Stomach (tissue), 9 donors: Measurements from ENCODE around the gene DAB1. TPM values are rescaled to one million over a fixed set of nuclear protein-coding genes. Genes with fewer than 3 reads are reported as not detected.

Experiments
- DNase-seq, 2 donors: peaks; one replicate each; pipeline versions ENCODE4 v3.0.0 to v3.0.0-alpha.2; 2013 to 2019
- H3K27ac ChIP-seq, 5 donors: fragments of 200-600 bp in 4 of 5; sonication (generic) in 4 of 5; one replicate each; pipeline ENCODE4 v1.5.1; 2013 to 2019; ENCODE audit warnings: mild to moderate bottlenecking in 1 of 5, moderate library complexity in 1 of 5
- H3K27me3 ChIP-seq, 3 donors: fragments of 200-600 bp; sonication (generic); one replicate each; pipeline ENCODE4 v1.5.1; 2017 to 2019; ENCODE audit warnings: mixed run types in 1 of 3
- H3K36me3 ChIP-seq, 4 donors: fragments of 200-600 bp; sonication (generic); 1 replicate in 3 of 4; 2 replicates in 1 of 4; pipeline ENCODE4 v1.5.1; 2016 to 2019
- H3K4me1 ChIP-seq, 4 donors: fragments of 200-600 bp; sonication (generic); one replicate each; pipeline ENCODE4 v1.5.1; 2016 to 2019
- H3K4me3 ChIP-seq, 4 donors: fragments of 200-600 bp; sonication (generic) in 3 of 4; one replicate each; pipeline ENCODE4 v1.5.1; 2016 to 2019; ENCODE audit warnings: mild to moderate bottlenecking in 1 of 4
- H3K9me3 ChIP-seq, 4 donors: fragments of 200-600 bp; sonication (generic); one replicate each; pipeline ENCODE4 v1.5.1; 2016 to 2019
- CTCF ChIP-seq, 7 experiments: fragments of 450-650 bp in 4 of 7; fragments of 200-600 bp in 3 of 7; sonication (generic) in 3 of 7; IDR thresholded peaks; one replicate each; pipeline ENCODE4 v1.5.1; 2016 to 2019; ENCODE audit warnings: antibody characterized with exemption in 7 of 7, control low read depth in 2 of 7, mild to moderate bottlenecking in 1 of 7
- EP300 ChIP-seq: sonication (generic); formaldehyde crosslinking; IDR thresholded peaks from one replicate; pipeline ENCODE4 v1.6.1; 2017; ENCODE audit warnings: antibody characterized with exemption
- POLR2A ChIP-seq, 4 donors: fragments of 450-650 bp; IDR thresholded peaks; one replicate each; pipeline ENCODE4 v1.6.1; 2016; ENCODE audit warnings: antibody characterized with exemption in 4 of 4, control low read depth in 2 of 4, mild to moderate bottlenecking in 1 of 4, moderate library complexity in 1 of 4
- POLR2AphosphoS5 ChIP-seq, 3 donors: sonication (generic); formaldehyde crosslinking; IDR thresholded peaks; one replicate each; pipeline ENCODE4 v1.6.1; 2016; ENCODE audit warnings: antibody characterized with exemption in 3 of 3
- WGBS, 5 donors: extraction: QIAGEN DNeasy Blood & Tissue Kit in 3 of 5; methylation state at CpG; one replicate each; pipeline versions ENCODE4 v1.1.5 to v1.1.7; 2013 to 2018; 5-methylcytosine and 5-hydroxymethylcytosine counted together
- intact Hi-C: fragments of 100-400 bp; cut with DNase I; formaldehyde crosslinking; loops from one replicate; pipeline ENCODE4 v1.15.1; 2023; ENCODE audit warnings: low total_unique reads
- polyA plus RNA-seq, 3 donors: library from polyadenylated mRNA; stranded (reverse); fragments of 200-250 nt; gene quantifications; one replicate each; pipeline ENCODE4 v1.2.3, GENCODE V29; 2013
- total RNA-seq, 5 donors: library from RNA; depleted of rRNA; stranded (reverse); fragments of >200 nt; gene quantifications; one replicate each; pipeline versions ENCODE4 v1.1.0 to v1.2.3, GENCODE V29; 2014 to 2016
- donor health status: healthy with polysubstance abuse.
- donor health status: Bipolar disorder and iron deficiency.
- donor health status: healthy.

Gene DAB1
- total and polyA plus RNA-seq, 8 donors, result under 0.01 to 3.5 (median 0.61) TPM; not detected in 1

GRCh38 chr1:57363165-57363564 is 60.7 kb downstream of the DAB1 start:
- H3K27me3 ChIP-seq, result no peaks in the 10 kb centered on the region
- H3K36me3 ChIP-seq, result no peaks in the 10 kb centered on the region
- intact Hi-C loops, result no loop called here
- no peaks in the 10 kb centered on the region for H3K4me1 ChIP-seq
- no peak overlapping the region for H3K4me3 ChIP-seq
- DNase-seq, result no peak
- 81 to 91% (median 90%) methylated on average over 6 of the region's 6 CpGs for WGBS, 5 donors
- no peak overlapping the region for H3K27ac ChIP-seq
- no peak for TF ChIP-seq POLR2AphosphoS5 (IDR thresholded peaks at IDR 0.05)
- TF ChIP-seq POLR2A (IDR thresholded peaks at IDR 0.05), result no peak
- TF ChIP-seq EP300, result no peak
- TF ChIP-seq CTCF (IDR thresholded peaks at IDR 0.05), result no peak
- H3K9me3 ChIP-seq, result peaks cover 0 to 12% (median 8%) of the 10 kb centered on the region in 4 donors

- TF ChIP-seq CTCF (IDR thresholded peaks at IDR 0.05) (no peak), POLR2AphosphoS5 (IDR thresholded peaks at IDR 0.05) (no peak), EP300 (no peak), POLR2A (IDR thresholded peaks at IDR 0.05) (no peak)
- Histone ChIP-seq H3K4me1 (no peaks in the 10 kb centered on the region), H3K27me3 (no peaks in the 10 kb centered on the region), H3K27ac (no peak overlapping the region), H3K4me3 (no peak overlapping the region), H3K36me3 (no peaks in the 10 kb centered on the region), H3K9me3 (peaks cover 0 to 10% (median 3%) of the 10 kb centered on the region in 4 donors)
- intact Hi-C loops, result no loop called here
- DNase-seq, result no peak
- WGBS, 5 donors, result 64 to 95% (median 80%) methylated on average over 2 of the region's 2 CpGs
These were observed 61.4 kb downstream of the DAB1 start for GRCh38 chr1:57362480-57362879.

GRCh38 chr1:57361516-57361915 is 62.3 kb downstream of the DAB1 start:
- no peak overlapping the region for H3K27ac ChIP-seq

GRCh38 chr1:57360846-57361407 is 62.9 kb downstream of the DAB1 start:
- Histone ChIP-seq H3K27me3 (no peaks in the 10 kb centered on the region), H3K36me3 (no peaks in the 10 kb centered on the region), H3K27ac (no peak overlapping the region), H3K4me1 (no peaks in the 10 kb centered on the region), H3K9me3 (peaks cover 0 to 10% (median 3%) of the 10 kb centered on the region in 4 donors), H3K4me3 (no peak overlapping the region)
- 80 to 89% (median 85%) methylated on average over 4 of the region's 4 CpGs for WGBS, 5 donors
- no peak for DNase-seq
- intact Hi-C loops, result no loop called here
- TF ChIP-seq CTCF (IDR thresholded peaks at IDR 0.05) (no peak), POLR2AphosphoS5 (IDR thresholded peaks at IDR 0.05) (no peak), EP300 (no peak), POLR2A (IDR thresholded peaks at IDR 0.05) (no peak)

More at GRCh38 chr1:57361516-57361915, 62.3 kb downstream of the DAB1 start:
- Histone ChIP-seq H3K27me3 (no peaks in the 10 kb centered on the region), H3K4me3 (no peak overlapping the region), H3K4me1 (no peaks in the 10 kb centered on the region), H3K36me3 (no peaks in the 10 kb centered on the region), H3K9me3 (peaks cover 0 to 10% (median 3%) of the 10 kb centered on the region in 4 donors)
- intact Hi-C loops, result no loop called here
- 40 to 72% (median 63%) methylated on average over 2 of the region's 2 CpGs for WGBS, 5 donors
- no peak for DNase-seq
- TF ChIP-seq POLR2A (IDR thresholded peaks at IDR 0.05), result no peak

- no peaks in the 10 kb centered on the region for H3K36me3 ChIP-seq
- intact Hi-C loops, result no loop called here
- H3K27me3 ChIP-seq, result no peaks in the 10 kb centered on the region
- H3K4me3 ChIP-seq, result no peak overlapping the region
- DNase-seq, result no peak
- H3K4me1 ChIP-seq, result no peaks in the 10 kb centered on the region
- peaks cover 0 to 10% (median 3%) of the 10 kb centered on the region in 4 donors for H3K9me3 ChIP-seq
- WGBS, 5 donors, result 50 to 66% (median 59%) methylated on average over 3 of the region's 3 CpGs
- no peak overlapping the region for H3K27ac ChIP-seq
- no peak for TF ChIP-seq EP300
- TF ChIP-seq POLR2AphosphoS5 (IDR thresholded peaks at IDR 0.05), result no peak
- no peak for TF ChIP-seq POLR2A (IDR thresholded peaks at IDR 0.05)
- no peak for TF ChIP-seq CTCF (IDR thresholded peaks at IDR 0.05)
These were observed 66.4 kb downstream of the DAB1 start for GRCh38 chr1:57357462-57357861.
